Caco-2 (cell line): ENCODE measurements around the gene MOBP. TPM values are rescaled to one million over a fixed set of nuclear protein-coding genes. Genes with fewer than 3 reads are reported as not detected.

Source experiments
- BruUV-seq: library from RNA; stranded (reverse); fragments of 400-500 nt; replicated peaks from 2 replicates; lab custom pipeline; 2021; lab: Mats Ljungman, UMichigan
- CTCF ChIA-PET: fragments of 300-600 bp; sonication (Branson Sonifier 250); formaldehyde crosslinking; loops from one replicate; lab custom pipeline; 2022; ENCODE audit warnings: antibody characterized with exemption; lab: Charles Lee
- POLR2A ChIA-PET: fragments of 300-600 bp; sonication (Branson Sonifier 250); formaldehyde crosslinking; loops from one replicate; lab custom pipeline; 2022; ENCODE audit warnings: antibody characterized with exemption; lab: Charles Lee
- DNase-seq, 2 experiments: peaks; one replicate each; pipeline versions ENCODE4 v3.0.0 to v3.0.0-alpha.2; 2020 to 2022
- H3K27me3 ChIP-seq: replicated peaks from 2 replicates; pipeline ENCODE4 v1.6.0; 2011; ENCODE audit warnings: low read length; ENCODE audit not compliant: control insufficient read depth, insufficient read depth
- H3K36me3 ChIP-seq: 2 replicates; pipeline ENCODE4 v1.5.1; 2011; ENCODE audit warnings: low read length; ENCODE audit not compliant: control insufficient read depth, insufficient read depth
- H3K4me1 ChIP-seq: fragments of 250-450 bp; sonication (Bioruptor Pico); 2 replicates; pipeline ENCODE4 v1.5.1; 2020; ENCODE audit warnings: mild to moderate bottlenecking
- H3K4me3 ChIP-seq: 2 replicates; pipeline ENCODE4 v1.5.1; 2011; ENCODE audit warnings: low read depth, mild to moderate bottlenecking, control low read depth, low read length
- H3K9me3 ChIP-seq: fragments of 250-450 bp; sonication (Bioruptor Pico); 2 replicates; pipeline ENCODE4 v1.5.1; 2020; ENCODE audit warnings: mild to moderate bottlenecking, moderate library complexity
- H3K27ac Mint-ChIP-seq: one replicate; pipeline ENCODE4 v1.8.0; 2022; ENCODE audit warnings: mixed read lengths; ENCODE audit not compliant: unreplicated experiment
- H3K27me3 Mint-ChIP-seq: one replicate; pipeline ENCODE4 v1.8.0; 2022; ENCODE audit warnings: mixed read lengths; ENCODE audit not compliant: insufficient read depth, unreplicated experiment
- H3K36me3 Mint-ChIP-seq: one replicate; pipeline ENCODE4 v1.8.0; 2022; ENCODE audit warnings: mild to moderate bottlenecking, mixed read lengths; ENCODE audit not compliant: insufficient read depth, unreplicated experiment
- H3K4me1 Mint-ChIP-seq: one replicate; pipeline ENCODE4 v1.8.0; 2022; ENCODE audit warnings: low read depth, mixed read lengths; ENCODE audit not compliant: unreplicated experiment
- H3K4me3 Mint-ChIP-seq: one replicate; pipeline ENCODE4 v1.8.0; 2022; ENCODE audit warnings: mild to moderate bottlenecking, moderate library complexity, mixed read lengths; ENCODE audit not compliant: unreplicated experiment
- H3K9me3 Mint-ChIP-seq: one replicate; pipeline ENCODE4 v1.8.0; 2022; ENCODE audit warnings: mixed read lengths; ENCODE audit not compliant: unreplicated experiment
- intact Hi-C: fragments of 100-400 bp; cut with micrococcal nuclease; formaldehyde crosslinking; loops from one replicate; pipeline ENCODE4 v1.10.0; 2022; ENCODE audit not compliant: unreplicated experiment
- total RNA-seq: library from RNA; stranded (reverse); gene quantifications from 2 replicates; pipeline ENCODE4 v1.2.3, GENCODE V29; 2022
- TF ChIP-seq, protein P1 (sequence below), 2 experiments: fragments of 200-600 bp in 1 of 2; IDR thresholded peaks; 1 replicate in 1 of 2; 2 replicates in 1 of 2; pipeline versions ENCODE4 v1.5.1 to v1.8.0; 2011 to 2022; ENCODE audit warnings: antibody characterized with exemption in 1 of 2, control low read depth in 1 of 2, inconsistent platforms in 1 of 2, low read depth in 1 of 2, low read length in 1 of 2, mild to moderate bottlenecking in 1 of 2, moderate library complexity in 1 of 2; ENCODE audit not compliant: insufficient read depth in 1 of 2, severe bottlenecking in 1 of 2, unreplicated experiment in 1 of 2

The MOBP gene
- total RNA-seq, 1 experiment from 2014 or later: 0.27 TPM

DNA sequence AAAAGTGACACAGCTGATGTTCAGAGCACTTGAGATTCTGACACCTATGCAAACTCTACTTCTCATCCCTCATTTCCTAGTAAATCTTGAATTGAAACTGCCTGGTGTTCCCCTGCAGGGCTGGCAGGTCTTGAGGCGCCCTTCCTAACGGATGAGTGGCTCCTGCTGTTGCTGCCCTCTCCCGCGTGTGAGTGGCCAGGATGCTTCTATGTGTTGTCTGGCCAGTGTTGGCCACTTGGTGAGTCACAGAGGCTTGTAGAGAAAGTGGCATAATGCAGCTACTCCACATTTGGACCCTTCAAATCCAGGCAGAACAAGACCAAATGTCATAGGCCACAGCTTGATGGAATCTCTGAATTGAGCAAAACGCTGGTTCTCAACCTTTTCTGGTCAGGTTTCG lies 63.6 kb downstream of the MOBP start:
- intact Hi-C loops: no loop called here
- DNase-seq: no peak
- Mint-ChIP-seq H3K36me3 (no peaks in the 10 kb centered on the region), H3K9me3 (no peaks in the 10 kb centered on the region), H3K27me3 (peaks cover 18% of the 10 kb centered on the region), H3K4me3 (no peak overlapping the region), H3K27ac (no peak overlapping the region), H3K4me1 (no peaks in the 10 kb centered on the region)
- ChIA-PET POLR2A (no interaction called here), CTCF (no interaction called here)
- Histone ChIP-seq H3K4me3 (no peak overlapping the region), H3K27me3 (no peaks in the 10 kb centered on the region; the same call in 1 of the 2 replicates), H3K9me3 (no peaks in the 10 kb centered on the region), H3K36me3 (no peaks in the 10 kb centered on the region), H3K4me1 (no peaks in the 10 kb centered on the region)
- TF ChIP-seq, protein P1, sequence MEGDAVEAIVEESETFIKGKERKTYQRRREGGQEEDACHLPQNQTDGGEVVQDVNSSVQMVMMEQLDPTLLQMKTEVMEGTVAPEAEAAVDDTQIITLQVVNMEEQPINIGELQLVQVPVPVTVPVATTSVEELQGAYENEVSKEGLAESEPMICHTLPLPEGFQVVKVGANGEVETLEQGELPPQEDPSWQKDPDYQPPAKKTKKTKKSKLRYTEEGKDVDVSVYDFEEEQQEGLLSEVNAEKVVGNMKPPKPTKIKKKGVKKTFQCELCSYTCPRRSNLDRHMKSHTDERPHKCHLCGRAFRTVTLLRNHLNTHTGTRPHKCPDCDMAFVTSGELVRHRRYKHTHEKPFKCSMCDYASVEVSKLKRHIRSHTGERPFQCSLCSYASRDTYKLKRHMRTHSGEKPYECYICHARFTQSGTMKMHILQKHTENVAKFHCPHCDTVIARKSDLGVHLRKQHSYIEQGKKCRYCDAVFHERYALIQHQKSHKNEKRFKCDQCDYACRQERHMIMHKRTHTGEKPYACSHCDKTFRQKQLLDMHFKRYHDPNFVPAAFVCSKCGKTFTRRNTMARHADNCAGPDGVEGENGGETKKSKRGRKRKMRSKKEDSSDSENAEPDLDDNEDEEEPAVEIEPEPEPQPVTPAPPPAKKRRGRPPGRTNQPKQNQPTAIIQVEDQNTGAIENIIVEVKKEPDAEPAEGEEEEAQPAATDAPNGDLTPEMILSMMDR (IDR thresholded peaks at IDR 0.05; ENCODE audit: insufficient read depth in 1 of 2, low read depth in 1 of 2, low read length in 1 of 2, severe bottlenecking in 1 of 2, unreplicated experiment in 1 of 2): no peak
- no TSS peak for BruUV-seq

GRCh38 chr3:39531665-39532064 lies 64.2 kb downstream of the MOBP start:
- POLR2A ChIA-PET: no interaction called here
- H3K4me1 ChIP-seq: no peaks in the 10 kb centered on the region
- H3K36me3 Mint-ChIP-seq: no peaks in the 10 kb centered on the region
- H3K27me3 Mint-ChIP-seq: peaks cover 18% of the 10 kb centered on the region
- H3K9me3 Mint-ChIP-seq: no peaks in the 10 kb centered on the region
- TF ChIP-seq, protein P1 (IDR thresholded peaks at IDR 0.05; ENCODE audit: insufficient read depth in 1 of 2, low read depth in 1 of 2, low read length in 1 of 2, severe bottlenecking in 1 of 2, unreplicated experiment in 1 of 2): no peak
- H3K4me3 Mint-ChIP-seq: no peak overlapping the region
- H3K9me3 ChIP-seq: no peaks in the 10 kb centered on the region
- no peaks in the 10 kb centered on the region for H3K36me3 ChIP-seq
- no TSS peak for BruUV-seq
- DNase-seq: no peak
- H3K27ac Mint-ChIP-seq: no peak overlapping the region
- intact Hi-C loops: no loop called here
- CTCF ChIA-PET: no interaction called here
- H3K4me3 ChIP-seq: no peak overlapping the region
- no peaks in the 10 kb centered on the region; the same call in 1 of the 2 replicates for H3K27me3 ChIP-seq
- H3K4me1 Mint-ChIP-seq: no peaks in the 10 kb centered on the region

- Mint-ChIP-seq H3K27me3 (peaks cover 16% of the 10 kb centered on the region), H3K27ac (no peak overlapping the region), H3K4me1 (no peaks in the 10 kb centered on the region), H3K9me3 (no peaks in the 10 kb centered on the region), H3K4me3 (no peak overlapping the region), H3K36me3 (no peaks in the 10 kb centered on the region)
- H3K4me3 ChIP-seq: no peak overlapping the region
- BruUV-seq: no TSS peak
- no peaks in the 10 kb centered on the region for H3K9me3 ChIP-seq
- CTCF ChIA-PET: no interaction called here
- POLR2A ChIA-PET: no interaction called here
- no peak for DNase-seq
- no peaks in the 10 kb centered on the region for H3K4me1 ChIP-seq
- no peaks in the 10 kb centered on the region; the same call in 1 of the 2 replicates for H3K27me3 ChIP-seq
- TF ChIP-seq, protein P1 (IDR thresholded peaks at IDR 0.05; ENCODE audit: insufficient read depth in 1 of 2, low read depth in 1 of 2, low read length in 1 of 2, severe bottlenecking in 1 of 2, unreplicated experiment in 1 of 2): no peak
- H3K36me3 ChIP-seq: no peaks in the 10 kb centered on the region
- intact Hi-C loops: no loop called here
Measured at GRCh38 chr3:39532777-39533176, 65.3 kb downstream of the MOBP start.
